HepG2 (cell line): ENCODE data around the gene NT5DC2. TPM values are rescaled to one million over a fixed set of nuclear protein-coding genes. Genes with fewer than 3 reads are reported as not detected.

ENCODE experiments used
- CSRNP2 ChIP-seq: sonication (generic); formaldehyde crosslinking; conservative IDR thresholded peaks from 2 replicates; pipeline ENCODE4 v1.8.0; 2022; ENCODE audit warnings: low read depth, missing genetic modification reagents
- FOSL2 ChIP-seq: sonication (generic); formaldehyde crosslinking; IDR thresholded peaks from 2 replicates; pipeline ENCODE4 v1.4.0; 2020; ENCODE audit warnings: missing genetic modification reagents
- GATA4 ChIP-seq: sonication (generic); IDR thresholded peaks from 2 replicates; pipeline ENCODE4 v1.6.1; 2016; ENCODE audit warnings: antibody characterized with exemption, low read depth, borderline replicate concordance
- HOXA9 ChIP-seq: sonication (generic); formaldehyde crosslinking; IDR thresholded peaks from 2 replicates; pipeline ENCODE4 v1.8.1; 2022; ENCODE audit warnings: missing genetic modification reagents, mild to moderate bottlenecking, moderate library complexity, borderline replicate concordance
- KLF9 ChIP-seq: IDR thresholded peaks from 2 replicates; pipeline ENCODE4 v1.6.1; 2016; ENCODE audit warnings: low read depth
- MEF2D ChIP-seq: sonication (generic); formaldehyde crosslinking; IDR thresholded peaks from 2 replicates; pipeline ENCODE4 v1.5.1; 2020; ENCODE audit warnings: mild to moderate bottlenecking, missing genetic modification reagents
- SNRNP70 ChIP-seq: fragments of 200-400 bp; formaldehyde crosslinking; IDR thresholded peaks from 2 replicates; pipeline ENCODE4 v1.6.1; 2017; ENCODE audit warnings: mild to moderate bottlenecking, low read depth, low read length, moderate library complexity
- ZBTB49 ChIP-seq: sonication (generic); formaldehyde crosslinking; IDR thresholded peaks from 2 replicates; pipeline ENCODE4 v1.4.0; 2020; ENCODE audit warnings: missing genetic modification reagents, borderline replicate concordance
- ZNF407 ChIP-seq: sonication (generic); formaldehyde crosslinking; IDR thresholded peaks from one replicate; pipeline ENCODE4 v1.5.1; 2020; ENCODE audit warnings: mild to moderate bottlenecking, missing genetic modification reagents; ENCODE audit errors: not compliant biosample characterization
- ZSCAN30 ChIP-seq: sonication (generic); formaldehyde crosslinking; IDR thresholded peaks from 2 replicates; pipeline ENCODE4 v1.5.0; 2020; ENCODE audit warnings: mild to moderate bottlenecking, missing genetic modification reagents
- ZSCAN31 ChIP-seq: sonication (generic); formaldehyde crosslinking; IDR thresholded peaks from 2 replicates; pipeline ENCODE4 v1.5.0; 2020; ENCODE audit warnings: low read depth, mild to moderate bottlenecking, missing genetic modification reagents
- polyA plus RNA-seq, 8 experiments: library from polyadenylated mRNA; depleted of rRNA in 3 of 8; stranded (reverse) in 7 of 8; unstranded in 1 of 8; fragments of >200 nt; fragmentation: Illumina TruSeq in 4 of 8; extraction: Trizol in 4 of 8; gene quantifications; 2 replicates each; pipeline versions ENCODE4 v1.2.1 to v1.2.3, GENCODE V29; 2011 to 2016; ENCODE audit warnings: low read depth in 4 of 8, missing spikeins in 1 of 8, mixed read lengths in 1 of 8; ENCODE audit not compliant: insufficient read depth in 1 of 8
- total RNA-seq, 5 experiments: library from RNA; depleted of rRNA; stranded (reverse); fragments of >200 nt; fragmentation: Illumina TruSeq; extraction: Trizol; gene quantifications; 2 replicates each; pipeline ENCODE4 v1.2.3, GENCODE V29; 2016; ENCODE audit warnings: low read depth in 1 of 5
- TF ChIP-seq, protein P1 (sequence below): sonication (generic); formaldehyde crosslinking; IDR thresholded peaks from 2 replicates; pipeline ENCODE4 v1.4.0; 2020; ENCODE audit warnings: mild to moderate bottlenecking, missing genetic modification reagents
- TF ChIP-seq, protein P2 (sequence below): sonication (generic); formaldehyde crosslinking; IDR thresholded peaks from 2 replicates; pipeline ENCODE4 v1.8.0; 2022; ENCODE audit warnings: mild to moderate bottlenecking, missing genetic modification reagents, moderate library complexity

NT5DC2 gene
- total and polyA plus RNA-seq, 2 of the 13 experiments (the other 11 are each of a cell fraction or from before 2014, with no cell fraction given) = 131 to 240 TPM

GRCh38 chr3:52534281-52535183, 875 bp upstream of the NT5DC2 start (continued):
- TF ChIP-seq SNRNP70 = no peak
- TF ChIP-seq, protein P1, sequence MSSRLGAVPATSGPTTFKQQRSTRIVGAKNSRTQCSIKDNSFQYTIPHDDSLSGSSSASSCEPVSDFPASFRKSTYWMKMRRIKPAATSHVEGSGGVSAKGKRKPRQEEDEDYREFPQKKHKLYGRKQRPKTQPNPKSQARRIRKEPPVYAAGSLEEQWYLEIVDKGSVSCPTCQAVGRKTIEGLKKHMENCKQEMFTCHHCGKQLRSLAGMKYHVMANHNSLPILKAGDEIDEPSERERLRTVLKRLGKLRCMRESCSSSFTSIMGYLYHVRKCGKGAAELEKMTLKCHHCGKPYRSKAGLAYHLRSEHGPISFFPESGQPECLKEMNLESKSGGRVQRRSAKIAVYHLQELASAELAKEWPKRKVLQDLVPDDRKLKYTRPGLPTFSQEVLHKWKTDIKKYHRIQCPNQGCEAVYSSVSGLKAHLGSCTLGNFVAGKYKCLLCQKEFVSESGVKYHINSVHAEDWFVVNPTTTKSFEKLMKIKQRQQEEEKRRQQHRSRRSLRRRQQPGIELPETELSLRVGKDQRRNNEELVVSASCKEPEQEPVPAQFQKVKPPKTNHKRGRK (CRISPR knock-in tag) = no peak
- no peak for TF ChIP-seq FOSL2 (CRISPR knock-in tag)
- no peak for TF ChIP-seq ZSCAN30 (CRISPR knock-in tag)
- TF ChIP-seq HOXA9 = no peak
- TF ChIP-seq MEF2D (CRISPR knock-in tag) = 0 out of 2 replicates have a peak, but pooled peaks have one; percentile 41
- no peak for TF ChIP-seq ZBTB49 (CRISPR knock-in tag)
- no peak for TF ChIP-seq KLF9 (CRISPR knock-in tag)
- TF ChIP-seq ZNF407 = no peak
- TF ChIP-seq GATA4 = no peak
- no peak for TF ChIP-seq ZSCAN31 (CRISPR knock-in tag)
- TF ChIP-seq, protein P2, sequence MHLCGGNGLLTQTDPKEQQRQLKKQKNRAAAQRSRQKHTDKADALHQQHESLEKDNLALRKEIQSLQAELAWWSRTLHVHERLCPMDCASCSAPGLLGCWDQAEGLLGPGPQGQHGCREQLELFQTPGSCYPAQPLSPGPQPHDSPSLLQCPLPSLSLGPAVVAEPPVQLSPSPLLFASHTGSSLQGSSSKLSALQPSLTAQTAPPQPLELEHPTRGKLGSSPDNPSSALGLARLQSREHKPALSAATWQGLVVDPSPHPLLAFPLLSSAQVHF (CRISPR knock-in tag) = no peak
- TF ChIP-seq CSRNP2 (CRISPR knock-in tag) = no peak
